Mesothelial cell of epicardium (in vitro differentiated cells): ENCODE results near the gene MSANTD3. TPM values are rescaled to one million over a fixed set of nuclear protein-coding genes. Genes with fewer than 3 reads are reported as not detected.
"Not testable (repeated sequence)": the region's sequence is repeated elsewhere in the genome, so short reads cannot be mapped to it uniquely, and the experiment has no call there.

ENCODE experiments used
- DNase-seq, 2 experiments: peaks; one replicate each; pipeline ENCODE4 v3.0.0; 2021; ENCODE audit warnings: low spot score in 2 of 2; ENCODE audit not compliant: unreplicated experiment in 2 of 2
- H3K27ac Mint-ChIP-seq: 2 replicates; pipeline ENCODE4 v1.8.0; 2021; ENCODE audit warnings: mixed read lengths
- H3K27me3 Mint-ChIP-seq: 2 replicates; pipeline ENCODE4 v1.8.0; 2021; ENCODE audit warnings: low read depth, mixed read lengths
- H3K36me3 Mint-ChIP-seq: 2 replicates; pipeline ENCODE4 v1.8.0; 2021; ENCODE audit warnings: mixed read lengths
- H3K4me1 Mint-ChIP-seq: 2 replicates; pipeline ENCODE4 v1.8.0; 2021; ENCODE audit warnings: mixed read lengths
- H3K4me3 Mint-ChIP-seq: 2 replicates; pipeline ENCODE4 v1.8.0; 2021; ENCODE audit warnings: mild to moderate bottlenecking, moderate library complexity, mixed read lengths
- H3K9me3 Mint-ChIP-seq: 2 replicates; pipeline ENCODE4 v1.8.0; 2021; ENCODE audit warnings: mixed read lengths
- total RNA-seq: library from RNA; stranded (reverse); gene quantifications from 3 replicates; pipeline ENCODE4 v1.2.1, GENCODE V29; 2021
- TF ChIP-seq, protein P1 (sequence below): fragments of 200-600 bp; sonication (generic); IDR thresholded peaks from one replicate; pipeline ENCODE4 v1.5.0; 2021; ENCODE audit warnings: antibody characterized with exemption; ENCODE audit not compliant: unreplicated experiment

Gene MSANTD3
- total RNA-seq, 1 donor from 2014 or later = 35.4 TPM

DNA sequence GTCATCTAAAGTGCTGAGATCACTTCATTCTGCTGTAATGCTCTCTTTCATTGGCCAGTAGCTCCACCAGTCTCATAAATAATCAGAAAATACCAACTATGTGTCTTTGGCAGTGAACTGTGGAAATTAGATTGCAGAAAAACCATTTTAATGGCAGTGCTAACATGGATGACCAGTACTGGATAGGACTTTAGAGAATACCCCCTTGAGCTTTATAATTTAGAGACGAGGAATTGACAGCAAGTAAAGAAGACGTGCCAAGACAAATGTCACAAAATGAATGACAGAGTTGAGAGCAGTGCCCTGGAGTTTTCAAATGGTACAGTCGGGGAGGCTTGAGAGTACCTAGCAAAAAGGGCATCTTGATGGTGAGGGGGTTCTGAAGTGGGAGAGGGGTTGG is 5.8 kb downstream of the MSANTD3 start:
- no peak for DNase-seq
- no peak overlapping the region for H3K27ac Mint-ChIP-seq

GRCh38 chr9:100436571-100436970 is 9.6 kb downstream of the MSANTD3 start:
- Mint-ChIP-seq H3K27ac (no peak overlapping the region), H3K9me3 (no peaks in the 10 kb centered on the region), H3K36me3 (peaks cover 2% of the 10 kb centered on the region), H3K4me3 (no peak overlapping the region), H3K4me1 (peaks cover 2% of the 10 kb centered on the region), H3K27me3 (no peaks in the 10 kb centered on the region)
- TF ChIP-seq, protein P1, sequence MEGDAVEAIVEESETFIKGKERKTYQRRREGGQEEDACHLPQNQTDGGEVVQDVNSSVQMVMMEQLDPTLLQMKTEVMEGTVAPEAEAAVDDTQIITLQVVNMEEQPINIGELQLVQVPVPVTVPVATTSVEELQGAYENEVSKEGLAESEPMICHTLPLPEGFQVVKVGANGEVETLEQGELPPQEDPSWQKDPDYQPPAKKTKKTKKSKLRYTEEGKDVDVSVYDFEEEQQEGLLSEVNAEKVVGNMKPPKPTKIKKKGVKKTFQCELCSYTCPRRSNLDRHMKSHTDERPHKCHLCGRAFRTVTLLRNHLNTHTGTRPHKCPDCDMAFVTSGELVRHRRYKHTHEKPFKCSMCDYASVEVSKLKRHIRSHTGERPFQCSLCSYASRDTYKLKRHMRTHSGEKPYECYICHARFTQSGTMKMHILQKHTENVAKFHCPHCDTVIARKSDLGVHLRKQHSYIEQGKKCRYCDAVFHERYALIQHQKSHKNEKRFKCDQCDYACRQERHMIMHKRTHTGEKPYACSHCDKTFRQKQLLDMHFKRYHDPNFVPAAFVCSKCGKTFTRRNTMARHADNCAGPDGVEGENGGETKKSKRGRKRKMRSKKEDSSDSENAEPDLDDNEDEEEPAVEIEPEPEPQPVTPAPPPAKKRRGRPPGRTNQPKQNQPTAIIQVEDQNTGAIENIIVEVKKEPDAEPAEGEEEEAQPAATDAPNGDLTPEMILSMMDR = no peak
- no peak for DNase-seq

More for the DNA sequence above, 5.8 kb downstream of the MSANTD3 start:
- TF ChIP-seq, protein P1 = no peak
- Mint-ChIP-seq H3K4me3 (no peak overlapping the region), H3K27me3 (no peaks in the 10 kb centered on the region), H3K36me3 (peaks cover 4% of the 10 kb centered on the region), H3K9me3 (no peaks in the 10 kb centered on the region), H3K4me1 (peaks cover 20% of the 10 kb centered on the region)

- DNase-seq = peak; percentile 29 to 74
These were observed 11.2 kb downstream of the MSANTD3 start for GRCh38 chr9:100437860-100438805.

GRCh38 chr9:100440071-100440470 is 13.1 kb downstream of the MSANTD3 start:
- TF ChIP-seq, protein P1 = no peak
- Mint-ChIP-seq H3K9me3 (no peaks in the 10 kb centered on the region), H3K27me3 (no peaks in the 10 kb centered on the region), H3K4me3 (no peak overlapping the region), H3K4me1 (peaks cover 11% of the 10 kb centered on the region), H3K27ac (no peak overlapping the region), H3K36me3 (peaks cover 11% of the 10 kb centered on the region)
- no peak for DNase-seq

More at GRCh38 chr9:100437860-100438805, 11.2 kb downstream of the MSANTD3 start:
- no peaks in the 10 kb centered on the region for H3K4me1 Mint-ChIP-seq
- TF ChIP-seq, protein P1 = peak; percentile 98
- H3K27me3 Mint-ChIP-seq = no peaks in the 10 kb centered on the region
- no peak overlapping the region for H3K27ac Mint-ChIP-seq
- no peak overlapping the region for H3K4me3 Mint-ChIP-seq
- peaks cover 10% of the 10 kb centered on the region for H3K36me3 Mint-ChIP-seq
- H3K9me3 Mint-ChIP-seq = no peaks in the 10 kb centered on the region

- not testable (repeated sequence) for H3K9me3 Mint-ChIP-seq, H3K27me3 Mint-ChIP-seq, H3K27ac Mint-ChIP-seq, DNase-seq, H3K4me3 Mint-ChIP-seq
- Mint-ChIP-seq H3K4me1 (peaks cover 11% of the 10 kb centered on the region), H3K36me3 (peaks cover 11% of the 10 kb centered on the region)
These were observed 13.5 kb downstream of the MSANTD3 start for GRCh38 chr9:100440487-100440886.

GRCh38 chr9:100441911-100442361 is 15.0 kb downstream of the MSANTD3 start:
- Mint-ChIP-seq H3K4me3 (no peak overlapping the region), H3K9me3 (no peaks in the 10 kb centered on the region), H3K27ac (peak overlapping the region; percentile 47), H3K4me1 (peaks cover 11% of the 10 kb centered on the region), H3K36me3 (peaks cover 19% of the 10 kb centered on the region), H3K27me3 (no peaks in the 10 kb centered on the region)
- DNase-seq = no peak
- TF ChIP-seq, protein P1 = no peak
